ENCODE measurements around the gene KRT8. TPM values are rescaled to one million over a fixed set of nuclear protein-coding genes. Genes with fewer than 3 reads are reported as not detected.
A peak's percentile ranks its signal among the peaks of the same experiment; 100 is the strongest.

Gene KRT8
- total RNA-seq, 2 experiments from 2014 or later, result 0.16 to 0.89 TPM

- H3K27ac ChIP-seq (ENCODE audit: low read depth, low read length, poor library complexity, severe bottlenecking), result no peak overlapping the region
- no peaks in the 10 kb centered on the region for H3K36me3 ChIP-seq (ENCODE audit: insufficient read depth, low read length)
- CTCF ChIA-PET (ENCODE audit: unreplicated experiment), result interaction anchor here (1.4 kb wide), 1 partner anchor 9 kb away, joined by 11 read pairs; no protein-coding TSS in a partner anchor
- H3K4me2 ChIP-seq (ENCODE audit: low read length), result no peak overlapping the region
- TF ChIP-seq CTCF (conservative IDR thresholded peaks at IDR 0.05; ENCODE audit: low read length), result no peak
- no peak for TF ChIP-seq EZH2phosphoT487 (IDR thresholded peaks at IDR 0.05; ENCODE audit: borderline replicate concordance, low read depth, low read length)
- H3K4me3 ChIP-seq (ENCODE audit: low read depth, low read length, poor library complexity, severe bottlenecking), result no peak overlapping the region
- POLR2A ChIA-PET, result no interaction called here
- no peaks in the 10 kb centered on the region for H3K9me3 ChIP-seq (ENCODE audit: low read length)
- no peaks in the 10 kb centered on the region for H3K9me2 ChIP-seq (ENCODE audit: insufficient read depth, low read length)
- H3K4me1 ChIP-seq (ENCODE audit: insufficient read depth, low read length, poor library complexity, severe bottlenecking), result peaks cover 17% of the 10 kb centered on the region
- DNase-seq (ENCODE audit: low spot score), result no peak
- no TSS peak for BruUV-seq (replicated peaks)
- H4K20me1 ChIP-seq (ENCODE audit: insufficient read depth, low read length), result no peaks in the 10 kb centered on the region
- intact Hi-C loops (cut with micrococcal nuclease; ENCODE audit: unreplicated experiment), result loop anchor here (2.0 kb wide), 1 partner anchor 289 kb away; no protein-coding TSS in a partner anchor
- H3K79me2 ChIP-seq (ENCODE audit: insufficient read depth, low read depth, low read length), result no peaks in the 10 kb centered on the region
- H2AFZ ChIP-seq (ENCODE audit: low read length), result no peak overlapping the region
Measured at GRCh38 chr12:52871291-52872039, 33.4 kb downstream of the KRT8 start.

GRCh38 chr12:52870361-52871290 lies 34.2 kb downstream of the KRT8 start:
- Histone ChIP-seq H3K79me2 (ENCODE audit: insufficient read depth, low read depth, low read length) (no peaks in the 10 kb centered on the region), H3K4me2 (ENCODE audit: low read length) (peak overlapping the region; percentile 59), H3K9me3 (ENCODE audit: low read length) (no peaks in the 10 kb centered on the region), H3K9me2 (ENCODE audit: insufficient read depth, low read length) (no peaks in the 10 kb centered on the region), H4K20me1 (ENCODE audit: insufficient read depth, low read length) (no peaks in the 10 kb centered on the region), H3K27ac (ENCODE audit: low read depth, low read length, poor library complexity, severe bottlenecking) (no peak overlapping the region), H3K4me3 (ENCODE audit: low read depth, low read length, poor library complexity, severe bottlenecking) (no peak overlapping the region), H2AFZ (ENCODE audit: low read length) (no peak overlapping the region), H3K36me3 (ENCODE audit: insufficient read depth, low read length) (no peaks in the 10 kb centered on the region), H3K4me1 (ENCODE audit: insufficient read depth, low read length, poor library complexity, severe bottlenecking) (peaks cover 17% of the 10 kb centered on the region)
- ChIA-PET CTCF (ENCODE audit: unreplicated experiment) (interaction anchor here (0.5 to 1.4 kb wide), 4 partner anchors 9 to 287 kb away, joined by 3 to 11 read pairs (median 4); no protein-coding TSS in a partner anchor), POLR2A (no interaction called here)
- intact Hi-C loops (cut with micrococcal nuclease; ENCODE audit: unreplicated experiment), result loop anchor here (2.0 kb wide), 1 partner anchor 288 kb away; no protein-coding TSS in a partner anchor
- no TSS peak for BruUV-seq (replicated peaks)
- TF ChIP-seq CTCF (conservative IDR thresholded peaks at IDR 0.05; ENCODE audit: low read length), result peak; percentile 96
- no peak for TF ChIP-seq EZH2phosphoT487 (IDR thresholded peaks at IDR 0.05; ENCODE audit: borderline replicate concordance, low read depth, low read length)
- peak; percentile 65 for DNase-seq (ENCODE audit: low spot score)

Data from OCI-LY7 (cell line).